ENCODE results near the gene CNOT6.

GRCh38 chr5:180595381-180596114 is 101.4 kb downstream of the CNOT6 start:
- TF ChIP-seq POLR2AphosphoS5 (IDR thresholded peaks at IDR 0.05; ENCODE audit: low read depth, low read length) (no peak), REST (IDR thresholded peaks at IDR 0.05; ENCODE audit: insufficient read depth in 1 of 2, low read depth in 2 of 2, low read length in 2 of 2) (no peak), TAF1 (IDR thresholded peaks at IDR 0.05; ENCODE audit: borderline replicate concordance, insufficient read depth, low read length) (no peak), SIN3A (IDR thresholded peaks at IDR 0.05; ENCODE audit: borderline replicate concordance, insufficient read depth, low read length) (no peak), FOXP2 (optimal IDR thresholded peaks at IDR 0.05; ENCODE audit: borderline replicate concordance, extremely low read depth, extremely low read length, insufficient read depth) (no peak)
